ENCODE data around the gene TIMM23.
"Not testable (repeated sequence)": the region's sequence is repeated elsewhere in the genome, so short reads cannot be mapped to it uniquely, and the experiment has no call there.

DNA sequence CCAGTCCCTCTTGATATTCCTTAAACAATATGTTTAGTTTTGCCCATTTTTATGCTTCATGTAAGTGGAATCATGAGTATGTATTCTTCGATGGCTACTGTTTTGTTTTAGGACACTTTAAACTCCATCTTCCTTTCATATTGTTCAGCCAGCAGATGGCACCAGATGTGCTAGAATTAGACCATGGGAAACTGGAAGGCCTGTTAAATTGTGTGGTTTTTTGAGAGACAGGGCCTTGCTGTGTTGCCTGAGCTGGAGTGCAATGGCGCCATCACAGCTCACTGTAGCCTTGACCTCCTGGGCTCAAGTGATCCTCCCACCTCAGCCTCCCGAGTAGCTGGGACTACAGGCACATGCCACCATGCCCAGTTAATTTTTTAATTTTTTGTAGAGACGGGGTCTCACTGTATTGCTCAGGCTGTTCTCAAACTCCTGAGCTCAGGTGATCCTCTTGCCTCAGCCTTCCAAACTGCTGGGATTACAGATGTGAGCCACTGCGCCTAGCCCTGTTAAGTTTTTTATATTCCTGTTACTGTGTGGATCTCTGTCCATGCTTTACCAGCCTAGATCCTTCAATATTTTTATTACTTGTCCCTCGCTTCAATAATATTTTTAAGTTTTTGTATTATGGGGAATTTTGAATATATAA, 11.4 kb downstream of the TIMM23 start:
- TF ChIP-seq, protein P1, sequence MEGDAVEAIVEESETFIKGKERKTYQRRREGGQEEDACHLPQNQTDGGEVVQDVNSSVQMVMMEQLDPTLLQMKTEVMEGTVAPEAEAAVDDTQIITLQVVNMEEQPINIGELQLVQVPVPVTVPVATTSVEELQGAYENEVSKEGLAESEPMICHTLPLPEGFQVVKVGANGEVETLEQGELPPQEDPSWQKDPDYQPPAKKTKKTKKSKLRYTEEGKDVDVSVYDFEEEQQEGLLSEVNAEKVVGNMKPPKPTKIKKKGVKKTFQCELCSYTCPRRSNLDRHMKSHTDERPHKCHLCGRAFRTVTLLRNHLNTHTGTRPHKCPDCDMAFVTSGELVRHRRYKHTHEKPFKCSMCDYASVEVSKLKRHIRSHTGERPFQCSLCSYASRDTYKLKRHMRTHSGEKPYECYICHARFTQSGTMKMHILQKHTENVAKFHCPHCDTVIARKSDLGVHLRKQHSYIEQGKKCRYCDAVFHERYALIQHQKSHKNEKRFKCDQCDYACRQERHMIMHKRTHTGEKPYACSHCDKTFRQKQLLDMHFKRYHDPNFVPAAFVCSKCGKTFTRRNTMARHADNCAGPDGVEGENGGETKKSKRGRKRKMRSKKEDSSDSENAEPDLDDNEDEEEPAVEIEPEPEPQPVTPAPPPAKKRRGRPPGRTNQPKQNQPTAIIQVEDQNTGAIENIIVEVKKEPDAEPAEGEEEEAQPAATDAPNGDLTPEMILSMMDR (conservative IDR thresholded peaks at IDR 0.05; ENCODE audit: low read depth, low read length), result peak; percentile 44
- TF ChIP-seq POLR2A (IDR thresholded peaks at IDR 0.05; ENCODE audit: low read depth, low read length); FOS (IDR thresholded peaks at IDR 0.05; ENCODE audit: low read depth, low read length); MAFK (IDR thresholded peaks at IDR 0.05; ENCODE audit: low read depth, low read length); BHLHE40 (IDR thresholded peaks at IDR 0.05; ENCODE audit: low read depth, low read length); RFX5 (IDR thresholded peaks at IDR 0.05; ENCODE audit: low read depth, low read length); MAZ (IDR thresholded peaks at IDR 0.05; ENCODE audit: borderline replicate concordance, low read depth, low read length); RCOR1 (IDR thresholded peaks at IDR 0.05; ENCODE audit: insufficient replicate concordance, low read length); MXI1 (IDR thresholded peaks at IDR 0.05; ENCODE audit: borderline replicate concordance, low read depth, low read length): not testable (repeated sequence)
- TF ChIP-seq, protein P2, sequence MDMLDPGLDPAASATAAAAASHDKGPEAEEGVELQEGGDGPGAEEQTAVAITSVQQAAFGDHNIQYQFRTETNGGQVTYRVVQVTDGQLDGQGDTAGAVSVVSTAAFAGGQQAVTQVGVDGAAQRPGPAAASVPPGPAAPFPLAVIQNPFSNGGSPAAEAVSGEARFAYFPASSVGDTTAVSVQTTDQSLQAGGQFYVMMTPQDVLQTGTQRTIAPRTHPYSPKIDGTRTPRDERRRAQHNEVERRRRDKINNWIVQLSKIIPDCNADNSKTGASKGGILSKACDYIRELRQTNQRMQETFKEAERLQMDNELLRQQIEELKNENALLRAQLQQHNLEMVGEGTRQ (IDR thresholded peaks at IDR 0.05; ENCODE audit: low read depth, low read length), result not testable (repeated sequence)
- TF ChIP-seq, protein P3, sequence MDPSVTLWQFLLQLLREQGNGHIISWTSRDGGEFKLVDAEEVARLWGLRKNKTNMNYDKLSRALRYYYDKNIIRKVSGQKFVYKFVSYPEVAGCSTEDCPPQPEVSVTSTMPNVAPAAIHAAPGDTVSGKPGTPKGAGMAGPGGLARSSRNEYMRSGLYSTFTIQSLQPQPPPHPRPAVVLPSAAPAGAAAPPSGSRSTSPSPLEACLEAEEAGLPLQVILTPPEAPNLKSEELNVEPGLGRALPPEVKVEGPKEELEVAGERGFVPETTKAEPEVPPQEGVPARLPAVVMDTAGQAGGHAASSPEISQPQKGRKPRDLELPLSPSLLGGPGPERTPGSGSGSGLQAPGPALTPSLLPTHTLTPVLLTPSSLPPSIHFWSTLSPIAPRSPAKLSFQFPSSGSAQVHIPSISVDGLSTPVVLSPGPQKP (IDR thresholded peaks at IDR 0.05; ENCODE audit: borderline replicate concordance, low read depth, low read length), result not testable (repeated sequence)
- TF ChIP-seq RAD21 (IDR thresholded peaks at IDR 0.05; ENCODE audit: low read length) (peak; percentile 47), SMC3 (IDR thresholded peaks at IDR 0.05; ENCODE audit: low read depth, low read length) (peak; percentile 45)
